ENCODE results near the gene RARRES2.
A peak's percentile ranks its signal among the peaks of the same experiment; 100 is the strongest.
"Not testable (repeated sequence)": the region's sequence is repeated elsewhere in the genome, so short reads cannot be mapped to it uniquely, and the experiment has no call there.

Gene RARRES2

GRCh38 chr7:150341263-150342120 lies at the start of gene RARRES2:
Gene RARRES2 (minus strand): TSS chr7:150341629. CDS start chr7:150340609, 1,020 bp downstream.
- no peak for DNase-seq

- no peak for DNase-seq
Measured at GRCh38 chr7:150390205-150390604, 48.8 kb upstream of the RARRES2 start.

- DNase-seq, result no peak
Measured at GRCh38 chr7:150389532-150389816, 48.0 kb upstream of the RARRES2 start.

GRCh38 chr7:150388709-150389531 lies 47.5 kb upstream of the RARRES2 start:
- DNase-seq, result no peak

- DNase-seq, result no peak
Measured at GRCh38 chr7:150388306-150388705, 46.9 kb upstream of the RARRES2 start.

- not testable (repeated sequence) for DNase-seq
Measured at GRCh38 chr7:150385884-150386283, 44.5 kb upstream of the RARRES2 start.

GRCh38 chr7:150385302-150385723 lies 43.9 kb upstream of the RARRES2 start:
- no peak for DNase-seq

- DNase-seq, result no peak
Measured at GRCh38 chr7:150384406-150385301, 43.2 kb upstream of the RARRES2 start.

GRCh38 chr7:150383710-150384397 lies 42.4 kb upstream of the RARRES2 start:
- DNase-seq, result no peak

- no peak for DNase-seq
Measured at GRCh38 chr7:150382844-150383225, 41.4 kb upstream of the RARRES2 start.

- no peak for DNase-seq
Measured at GRCh38 chr7:150382123-150382843, 40.9 kb upstream of the RARRES2 start.

GRCh38 chr7:150381785-150382122 lies 40.3 kb upstream of the RARRES2 start:
- DNase-seq, result no peak

- no peak for DNase-seq
Measured at GRCh38 chr7:150381096-150381495, 39.7 kb upstream of the RARRES2 start.

GRCh38 chr7:150380463-150380862 lies 39.0 kb upstream of the RARRES2 start:
- DNase-seq, result no peak

- no peak for DNase-seq
Measured at GRCh38 chr7:150379441-150380379, 38.3 kb upstream of the RARRES2 start.

GRCh38 chr7:150378853-150379440 lies 37.5 kb upstream of the RARRES2 start, which contains the start of gene ZNF775:
Gene ZNF775 (plus strand): TSS chr7:150379330. CDS start chr7:150388471, 9,141 bp downstream.
- peak; percentile 93 for DNase-seq

GRCh38 chr7:150378115-150378852 lies 36.9 kb upstream of the RARRES2 start:
- DNase-seq, result peak; percentile 62

GRCh38 chr7:150377635-150378034 lies 36.2 kb upstream of the RARRES2 start:
- DNase-seq, result no peak

GRCh38 chr7:150377196-150377595 lies 35.8 kb upstream of the RARRES2 start:
- DNase-seq, result no peak
